DMS153 (cell line): ENCODE results near the gene UBN2.

Experiments
- DNase-seq: peaks from one replicate; lab custom pipeline; 2025; lab: John Stamatoyannopoulos, UW

The UBN2 gene

DNA sequence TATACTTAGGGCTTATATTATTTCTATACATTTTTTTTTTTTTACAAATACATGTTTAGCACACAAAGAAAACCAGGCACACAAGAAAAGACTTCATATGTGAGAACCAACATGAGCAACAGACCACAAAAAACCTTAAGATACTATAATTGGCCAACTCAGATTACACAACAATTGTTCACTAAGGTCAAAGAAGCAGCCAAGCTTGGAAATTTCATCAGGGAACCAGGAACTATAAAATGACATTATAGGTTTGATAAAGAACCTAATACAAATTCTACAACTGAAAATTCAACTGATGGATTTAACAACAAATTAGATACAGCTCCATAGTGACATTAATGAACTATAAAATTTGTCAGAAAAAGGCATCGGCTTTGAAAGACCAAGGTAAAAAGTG lies 124.3 kb downstream of the UBN2 start:
- no peak for DNase-seq
